ENCODE results near the gene BMP8A. TPM values are rescaled to one million over a fixed set of nuclear protein-coding genes. Genes with fewer than 3 reads are reported as not detected.
A peak's percentile ranks its signal among the peaks of the same experiment; 100 is the strongest.

Gene BMP8A
- total and polyA plus RNA-seq, 9 of the 15 experiments (the other 6 are each of a cell fraction or from before 2014, with no cell fraction given): 0.05 to 0.31 TPM; not detected in 7

DNA sequence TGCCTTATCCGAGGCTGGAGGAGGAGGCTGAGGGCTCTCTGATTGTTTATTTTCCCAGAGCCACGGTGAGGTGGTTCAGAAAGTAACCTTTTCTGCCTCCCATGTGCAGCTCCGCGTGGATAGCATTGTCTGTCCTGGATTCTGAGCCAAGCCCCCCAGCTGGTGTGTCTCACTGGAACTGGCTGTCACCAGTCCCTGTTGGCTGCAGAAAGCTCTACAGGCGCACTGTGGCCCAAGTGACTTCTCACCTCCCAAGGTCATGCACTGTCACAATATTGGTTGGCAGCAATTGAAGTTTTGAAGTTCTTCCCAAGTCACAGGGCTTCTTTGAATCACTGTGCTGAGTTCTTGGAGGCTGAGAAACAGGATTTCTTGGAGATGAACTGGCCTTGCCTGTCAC is 8.2 kb downstream of the BMP8A start:
- intact Hi-C loops (cut with micrococcal nuclease) (no loop called here), in situ Hi-C loops (cut with MboI) (loop anchor here (10.0 kb wide), 1 partner anchor 275 kb away; the partner anchor contains the start of gene OXCT2)
- WGBS (ENCODE audit: insufficient coverage, low coverage, missing lambda C conversion rate): 12% methylated on average over 5 of the region's 5 CpGs
- FAIRE-seq: no peak
- Histone ChIP-seq H3K4me3 (no peak overlapping the region), H3K27me3 (ENCODE audit: control insufficient read depth in 2 of 2, insufficient read depth in 2 of 2, low read length in 2 of 2) (peaks cover 0 to 17% of the 10 kb centered on the region in 2 experiments; a peak in 2 of 5 replicates), H3K79me2 (ENCODE audit: control insufficient read depth, insufficient read depth, low read length) (no peaks in the 10 kb centered on the region), H3K27ac (ENCODE audit: extremely low read depth, low read depth, low read length) (no peak overlapping the region), H3K9ac (ENCODE audit: insufficient read depth in 1 of 2, low read depth in 2 of 2, low read length in 2 of 2) (peak overlapping the region in 1 of 2 experiments; percentile 55; a peak in 1 of 4 replicates), H3K4me2 (ENCODE audit: insufficient read depth, low read length) (no peak overlapping the region), H3K4me1 (replicated peaks in 1 of 2; ENCODE audit: control insufficient read depth in 2 of 2, insufficient read depth in 2 of 2, low read length in 2 of 2) (peaks cover 0 to 8% of the 10 kb centered on the region in 2 experiments; a peak in 1 of 5 replicates), H3K36me3 (ENCODE audit: control insufficient read depth, insufficient read depth, low read length) (no peaks in the 10 kb centered on the region), H3K9me1 (ENCODE audit: control insufficient read depth, insufficient read depth, low read length) (no peaks in the 10 kb centered on the region), H4K20me1 (replicated peaks; ENCODE audit: control insufficient read depth, insufficient read depth, low read length) (no peaks in the 10 kb centered on the region), H3K9me3 (replicated peaks; ENCODE audit: control insufficient read depth, insufficient read depth, low read depth, low read length) (no peaks in the 10 kb centered on the region), H2AFZ (ENCODE audit: low read depth, low read length) (no peak overlapping the region)
- ChIA-PET POLR2A (interaction anchor here (0.9 kb wide), 1 partner anchor 32 kb away, joined by 3 read pairs; no protein-coding TSS in a partner anchor), CTCF (ENCODE audit: low intra/inter-chr PET ratio) (no interaction called here)
- ATAC-seq: no peak
- BruUV-seq (replicated peaks): no TSS peak
- no peak for DNase-seq (ENCODE audit: extremely low read depth in 1 of 4, low spot score in 3 of 4)
- TF ChIP-seq TARDBP (IDR thresholded peaks at IDR 0.05) (no peak), SRSF7 (optimal IDR thresholded peaks at IDR 0.05; ENCODE audit: low read depth, low read length) (no peak), ZNF354B (CRISPR knock-in tag; IDR thresholded peaks at IDR 0.05) (no peak), ZNF766 (CRISPR knock-in tag; conservative IDR thresholded peaks at IDR 0.05) (no peak)

GRCh38 chr1:39500862-39501389 is 9.5 kb downstream of the BMP8A start:
- CTCF ChIA-PET (ENCODE audit: low intra/inter-chr PET ratio): no interaction called here
- H3K9me3 ChIP-seq (replicated peaks; ENCODE audit: control insufficient read depth, insufficient read depth, low read depth, low read length): no peaks in the 10 kb centered on the region
- no peak for DNase-seq (ENCODE audit: extremely low read depth in 1 of 4, low spot score in 3 of 4)
- peaks cover 0 to 17% of the 10 kb centered on the region in 2 experiments; a peak in 2 of 5 replicates for H3K27me3 ChIP-seq (ENCODE audit: control insufficient read depth in 2 of 2, insufficient read depth in 2 of 2, low read length in 2 of 2)
- no peak for FAIRE-seq
- no peak overlapping the region for H3K4me2 ChIP-seq (ENCODE audit: insufficient read depth, low read length)
- in situ Hi-C loops (cut with MboI): loop anchor here (10.0 kb wide), 1 partner anchor 274 kb away; the partner anchor contains the start of gene OXCT2
- TF ChIP-seq, protein P1, sequence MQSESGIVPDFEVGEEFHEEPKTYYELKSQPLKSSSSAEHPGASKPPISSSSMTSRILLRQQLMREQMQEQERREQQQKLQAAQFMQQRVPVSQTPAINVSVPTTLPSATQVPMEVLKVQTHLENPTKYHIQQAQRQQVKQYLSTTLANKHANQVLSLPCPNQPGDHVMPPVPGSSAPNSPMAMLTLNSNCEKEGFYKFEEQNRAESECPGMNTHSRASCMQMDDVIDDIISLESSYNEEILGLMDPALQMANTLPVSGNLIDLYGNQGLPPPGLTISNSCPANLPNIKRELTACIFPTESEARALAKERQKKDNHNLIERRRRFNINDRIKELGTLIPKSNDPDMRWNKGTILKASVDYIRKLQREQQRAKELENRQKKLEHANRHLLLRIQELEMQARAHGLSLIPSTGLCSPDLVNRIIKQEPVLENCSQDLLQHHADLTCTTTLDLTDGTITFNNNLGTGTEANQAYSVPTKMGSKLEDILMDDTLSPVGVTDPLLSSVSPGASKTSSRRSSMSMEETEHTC (IDR thresholded peaks at IDR 0.05): no peak
- TF ChIP-seq POU5F1 (IDR thresholded peaks at IDR 0.05; ENCODE audit: borderline replicate concordance, low read depth, low read length, partially characterized antibody) (no peak), HES1 (IDR thresholded peaks at IDR 0.05; ENCODE audit: low read depth) (no peak), EZH2 (IDR thresholded peaks at IDR 0.05; ENCODE audit: borderline replicate concordance, low read depth, low read length) (no peak), RBM34 (IDR thresholded peaks at IDR 0.05; ENCODE audit: borderline replicate concordance, insufficient read depth, low read length) (no peak), ZC3H8 (IDR thresholded peaks at IDR 0.05) (no peak), RBFOX2 (IDR thresholded peaks at IDR 0.05; ENCODE audit: low read depth, low read length) (no peak), ZNF224 (CRISPR knock-in tag; IDR thresholded peaks at IDR 0.05) (no peak), KLF1 (tag; IDR thresholded peaks at IDR 0.05) (no peak), NBN (IDR thresholded peaks at IDR 0.05; ENCODE audit: low read depth) (no peak), POLR2A (conservative IDR thresholded peaks at IDR 0.05) (no peak), SMARCE1 (IDR thresholded peaks at IDR 0.05) (no peak)
- H4K20me1 ChIP-seq (replicated peaks; ENCODE audit: control insufficient read depth, insufficient read depth, low read length): no peaks in the 10 kb centered on the region
- WGBS (ENCODE audit: insufficient coverage, low coverage, missing lambda C conversion rate): 11% methylated on average over 4 of the region's 4 CpGs
- H3K4me3 ChIP-seq: no peak overlapping the region
- H3K79me2 ChIP-seq (ENCODE audit: control insufficient read depth, insufficient read depth, low read length): no peaks in the 10 kb centered on the region
- BruUV-seq (replicated peaks): no TSS peak
- no peaks in the 10 kb centered on the region for H3K36me3 ChIP-seq (ENCODE audit: control insufficient read depth, insufficient read depth, low read length)
- H3K4me1 ChIP-seq (replicated peaks in 1 of 2; ENCODE audit: control insufficient read depth in 2 of 2, insufficient read depth in 2 of 2, low read length in 2 of 2): peaks cover 0 to 8% of the 10 kb centered on the region in 2 experiments; a peak in 1 of 5 replicates
- POLR2A ChIA-PET: interaction anchor here (0.6 kb wide), 1 partner anchor 56 kb away, joined by 3 read pairs; no protein-coding TSS in a partner anchor
- intact Hi-C loops (cut with micrococcal nuclease): no loop called here
- no peaks in the 10 kb centered on the region for H3K9me1 ChIP-seq (ENCODE audit: control insufficient read depth, insufficient read depth, low read length)
- H3K27ac ChIP-seq (ENCODE audit: extremely low read depth, low read depth, low read length): no peak overlapping the region
- no peak overlapping the region for H2AFZ ChIP-seq (ENCODE audit: low read depth, low read length)
- H3K9ac ChIP-seq (ENCODE audit: insufficient read depth in 1 of 2, low read depth in 2 of 2, low read length in 2 of 2): peak overlapping the region in 1 of 2 experiments; percentile 38; a peak in 1 of 4 replicates
- no peak for ATAC-seq

Data from K562 (cell line).